Trophoblast cell (in vitro differentiated cells and primary cell): Measurements from ENCODE around the gene TAF8.

Experiments
- DNase-seq, 2 donors: peaks; one replicate each; pipeline ENCODE4 v3.0.0-alpha.2; 2016
- H2AFZ ChIP-seq: 2 replicates; pipeline ENCODE4 v1.6.1; 2013; ENCODE audit warnings: low read length, moderate library complexity, mild to moderate bottlenecking; ENCODE audit not compliant: insufficient read depth, poor library complexity
- H2AK5ac ChIP-seq: 2 replicates; pipeline ENCODE4 v1.6.1; 2013; ENCODE audit warnings: mild to moderate bottlenecking, low read length
- H2BK120ac ChIP-seq: 2 replicates; pipeline ENCODE4 v1.6.1; 2013; ENCODE audit warnings: low read length, mild to moderate bottlenecking, moderate library complexity; ENCODE audit not compliant: insufficient read depth, poor library complexity
- H2BK12ac ChIP-seq: 2 replicates; pipeline ENCODE4 v1.6.1; 2013; ENCODE audit warnings: mild to moderate bottlenecking, low read length, moderate library complexity
- H2BK5ac ChIP-seq: 2 replicates; pipeline ENCODE4 v1.6.1; 2013; ENCODE audit warnings: low read length, low read depth, moderate library complexity, mild to moderate bottlenecking; ENCODE audit not compliant: poor library complexity
- H3K14ac ChIP-seq: 2 replicates; pipeline ENCODE4 v1.6.1; 2013; ENCODE audit warnings: mild to moderate bottlenecking, low read length
- H3K18ac ChIP-seq: 2 replicates; pipeline ENCODE4 v1.6.1; 2013; ENCODE audit warnings: mild to moderate bottlenecking, low read length
- H3K23ac ChIP-seq: 2 replicates; pipeline ENCODE4 v1.6.1; 2013; ENCODE audit warnings: low read length
- H3K27ac ChIP-seq: 2 replicates; pipeline ENCODE4 v1.5.1; 2013; ENCODE audit warnings: low read depth, mild to moderate bottlenecking, inconsistent platforms, low read length, moderate library complexity
- H3K27me3 ChIP-seq: 2 replicates; pipeline ENCODE4 v1.6.1; 2013; ENCODE audit warnings: inconsistent platforms, mild to moderate bottlenecking, low read length, moderate library complexity; ENCODE audit not compliant: insufficient read depth
- H3K36me3 ChIP-seq, 2 experiments: 1 replicate in 1 of 2; 2 replicates in 1 of 2; pipeline ENCODE4 v1.6.1; 2013; ENCODE audit warnings: low read length in 2 of 2, mild to moderate bottlenecking in 2 of 2, moderate library complexity in 1 of 2; ENCODE audit not compliant: insufficient read depth in 2 of 2, control insufficient read depth in 1 of 2
- H3K4ac ChIP-seq: 2 replicates; pipeline ENCODE4 v1.6.1; 2013; ENCODE audit warnings: low read depth, mild to moderate bottlenecking, low read length, moderate library complexity
- H3K4me1 ChIP-seq, 2 experiments: 1 replicate in 1 of 2; 2 replicates in 1 of 2; pipeline ENCODE4 v1.6.1; 2013; ENCODE audit warnings: low read length in 2 of 2, mild to moderate bottlenecking in 2 of 2, moderate library complexity in 1 of 2; ENCODE audit not compliant: insufficient read depth in 2 of 2, control insufficient read depth in 1 of 2
- H3K4me2 ChIP-seq: 2 replicates; pipeline ENCODE4 v1.6.1; 2013; ENCODE audit warnings: inconsistent platforms, mild to moderate bottlenecking, low read length, moderate library complexity
- H3K4me3 ChIP-seq: 2 replicates; pipeline ENCODE4 v1.5.1; 2013; ENCODE audit warnings: mild to moderate bottlenecking, low read depth, low read length, inconsistent platforms
- H3K79me1 ChIP-seq: one replicate; pipeline ENCODE4 v1.6.1; 2013; ENCODE audit warnings: low read length
- H3K79me2 ChIP-seq: 2 replicates; pipeline ENCODE4 v1.6.1; 2013; ENCODE audit warnings: low read length, mild to moderate bottlenecking; ENCODE audit not compliant: control insufficient read depth, insufficient read depth, poor library complexity
- H3K9ac ChIP-seq: 2 replicates; pipeline ENCODE4 v1.6.1; 2013; ENCODE audit warnings: mild to moderate bottlenecking, low read length
- H3K9me3 ChIP-seq: 2 replicates; pipeline ENCODE4 v1.6.1; 2013; ENCODE audit warnings: low read depth, mild to moderate bottlenecking, control low read depth, inconsistent platforms, low read length; ENCODE audit not compliant: insufficient read depth
- H4K12ac ChIP-seq: 2 replicates; pipeline ENCODE4 v1.6.1; 2013; ENCODE audit warnings: low read depth, mild to moderate bottlenecking, low read length, moderate library complexity
- H4K8ac ChIP-seq: 2 replicates; pipeline ENCODE4 v1.6.1; 2013; ENCODE audit warnings: low read depth, mild to moderate bottlenecking, low read length, moderate library complexity
- H4K91ac ChIP-seq: one replicate; pipeline ENCODE4 v1.6.1; 2013; ENCODE audit warnings: low read depth, mild to moderate bottlenecking, low read length, moderate library complexity
- WGBS: extraction: QIAGEN DNeasy Blood & Tissue Kit; methylation state at CpG from one replicate; pipeline ENCODE4 v1.1.7; 2013; ENCODE audit warnings: missing lambda C conversion rate; ENCODE audit not compliant: insufficient read length, insufficient coverage; ENCODE audit errors: extremely low coverage; 5-methylcytosine and 5-hydroxymethylcytosine counted together

The TAF8 gene

DNA sequence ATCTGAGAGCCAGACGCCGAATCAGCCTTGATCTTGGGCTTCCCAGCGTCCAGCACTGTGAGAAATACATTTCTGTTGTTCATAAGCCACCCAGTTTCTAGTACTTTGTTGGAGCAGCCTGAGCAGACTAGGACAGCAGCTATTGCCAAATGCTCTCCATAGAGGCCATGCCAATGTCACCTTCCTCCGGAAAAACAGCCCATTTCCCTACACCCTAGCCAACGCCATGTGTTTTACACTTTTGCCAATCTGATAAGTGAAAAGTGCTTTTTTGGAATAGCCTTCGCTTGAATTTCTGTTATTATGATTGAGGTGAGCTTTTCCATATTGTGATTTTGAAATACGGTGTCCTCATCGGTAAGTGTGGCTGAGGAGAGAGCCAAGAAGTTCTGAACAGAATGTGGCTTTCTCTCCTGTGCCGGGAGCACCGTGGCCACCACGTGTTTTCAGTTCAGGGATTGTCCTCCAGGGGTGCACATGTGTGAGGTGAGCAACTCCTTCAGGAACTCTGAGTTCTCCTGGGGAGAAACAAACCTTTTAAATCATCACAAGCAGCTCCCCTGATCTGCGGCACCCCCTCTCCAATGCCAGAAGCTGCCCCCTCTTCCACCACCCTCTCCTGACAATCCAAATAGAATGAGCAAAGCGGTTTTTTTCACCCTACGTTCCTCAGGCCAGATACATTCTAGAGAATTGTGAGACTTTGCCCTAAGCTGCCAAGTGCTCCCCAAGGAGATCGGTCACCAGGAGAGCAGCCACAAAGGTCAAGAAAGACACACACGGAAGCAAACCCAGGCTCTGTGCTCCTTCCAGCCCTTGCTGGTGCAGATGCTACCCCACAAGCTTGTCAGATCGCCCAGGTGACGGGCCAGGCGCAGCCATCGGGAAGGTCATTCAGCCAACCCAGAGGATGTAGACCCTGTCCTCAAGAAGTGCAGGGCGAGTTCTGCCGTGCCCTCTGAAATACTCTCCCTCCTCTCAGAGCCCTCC lies 36.0 kb downstream of the TAF8 start:
- Histone ChIP-seq H3K27me3 (no peaks in the 10 kb centered on the region), H2AFZ (no peak overlapping the region)

DNA sequence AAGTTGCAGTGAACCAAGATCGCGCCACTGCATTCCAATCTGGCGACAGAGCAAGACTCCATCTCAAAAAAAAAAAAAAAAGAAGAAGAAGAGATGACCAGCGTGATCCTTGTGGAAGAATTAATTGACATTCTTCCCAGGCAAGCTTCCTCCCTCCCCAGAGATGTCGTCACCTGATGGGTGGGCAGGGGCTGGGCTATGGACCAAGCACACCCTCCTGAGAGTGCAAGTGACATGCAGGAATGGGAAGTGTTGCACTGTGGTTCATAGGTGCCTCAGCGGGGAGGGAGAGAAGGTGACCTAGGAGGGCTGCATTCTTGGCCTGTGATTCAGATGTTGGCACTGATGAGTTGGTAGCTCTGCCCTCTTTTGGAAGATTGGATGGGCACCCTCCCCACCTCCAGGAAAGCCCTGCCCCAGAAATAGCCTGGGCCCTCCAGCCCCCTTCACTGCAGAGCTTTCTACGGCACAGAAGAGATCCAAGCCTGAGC lies 37.8 kb downstream of the TAF8 start:
- H3K27ac ChIP-seq, result no peak overlapping the region
- H3K79me1 ChIP-seq, result no peaks in the 10 kb centered on the region
- H2AK5ac ChIP-seq, result no peak overlapping the region
- no peak overlapping the region for H2BK5ac ChIP-seq
- no peak overlapping the region for H3K4ac ChIP-seq
- no peaks in the 10 kb centered on the region for H3K27me3 ChIP-seq
- no peaks in the 10 kb centered on the region for H3K36me3 ChIP-seq
- H2BK120ac ChIP-seq, result no peak overlapping the region
- no peak overlapping the region for H3K14ac ChIP-seq
- no peak overlapping the region for H2BK12ac ChIP-seq
- DNase-seq, result no peak
- WGBS, result no CpG with 5 or more reads among the region's 7 CpGs
- H3K4me1 ChIP-seq, result peaks cover 2 to 4% of the 10 kb centered on the region in 2 experiments
- H3K4me2 ChIP-seq, result no peak overlapping the region
- H3K4me3 ChIP-seq, result no peak overlapping the region
- no peak overlapping the region for H4K91ac ChIP-seq
- H3K18ac ChIP-seq, result no peak overlapping the region
- no peak overlapping the region for H3K9ac ChIP-seq
- H4K8ac ChIP-seq, result no peak overlapping the region
- H3K9me3 ChIP-seq, result no peaks in the 10 kb centered on the region
- no peak overlapping the region for H3K23ac ChIP-seq
- H3K79me2 ChIP-seq, result no peaks in the 10 kb centered on the region
- H4K12ac ChIP-seq, result no peak overlapping the region
- H2AFZ ChIP-seq, result no peak overlapping the region

More for the DNA sequence above, 36.0 kb downstream of the TAF8 start:
- no peak overlapping the region for H2BK12ac ChIP-seq
- H3K23ac ChIP-seq, result no peak overlapping the region
- no peak overlapping the region for H4K12ac ChIP-seq
- no peaks in the 10 kb centered on the region for H3K36me3 ChIP-seq
- H3K4me2 ChIP-seq, result no peak overlapping the region
- no peak overlapping the region for H4K8ac ChIP-seq
- no peak overlapping the region for H3K14ac ChIP-seq
- no CpG with 5 or more reads among the region's 22 CpGs for WGBS
- no peak overlapping the region for H3K18ac ChIP-seq
- H3K4ac ChIP-seq, result no peak overlapping the region
- no peak overlapping the region for H2BK120ac ChIP-seq
- H3K27ac ChIP-seq, result no peak overlapping the region
- no peak overlapping the region for H4K91ac ChIP-seq
- no peaks in the 10 kb centered on the region for H3K79me2 ChIP-seq
- no peak for DNase-seq
- H3K79me1 ChIP-seq, result no peaks in the 10 kb centered on the region
- H3K9me3 ChIP-seq, result no peaks in the 10 kb centered on the region
- H2BK5ac ChIP-seq, result no peak overlapping the region
- H2AK5ac ChIP-seq, result no peak overlapping the region
- H3K4me3 ChIP-seq, result no peak overlapping the region
- peaks cover 2 to 4% of the 10 kb centered on the region in 2 experiments for H3K4me1 ChIP-seq
- no peak overlapping the region for H3K9ac ChIP-seq

DNA sequence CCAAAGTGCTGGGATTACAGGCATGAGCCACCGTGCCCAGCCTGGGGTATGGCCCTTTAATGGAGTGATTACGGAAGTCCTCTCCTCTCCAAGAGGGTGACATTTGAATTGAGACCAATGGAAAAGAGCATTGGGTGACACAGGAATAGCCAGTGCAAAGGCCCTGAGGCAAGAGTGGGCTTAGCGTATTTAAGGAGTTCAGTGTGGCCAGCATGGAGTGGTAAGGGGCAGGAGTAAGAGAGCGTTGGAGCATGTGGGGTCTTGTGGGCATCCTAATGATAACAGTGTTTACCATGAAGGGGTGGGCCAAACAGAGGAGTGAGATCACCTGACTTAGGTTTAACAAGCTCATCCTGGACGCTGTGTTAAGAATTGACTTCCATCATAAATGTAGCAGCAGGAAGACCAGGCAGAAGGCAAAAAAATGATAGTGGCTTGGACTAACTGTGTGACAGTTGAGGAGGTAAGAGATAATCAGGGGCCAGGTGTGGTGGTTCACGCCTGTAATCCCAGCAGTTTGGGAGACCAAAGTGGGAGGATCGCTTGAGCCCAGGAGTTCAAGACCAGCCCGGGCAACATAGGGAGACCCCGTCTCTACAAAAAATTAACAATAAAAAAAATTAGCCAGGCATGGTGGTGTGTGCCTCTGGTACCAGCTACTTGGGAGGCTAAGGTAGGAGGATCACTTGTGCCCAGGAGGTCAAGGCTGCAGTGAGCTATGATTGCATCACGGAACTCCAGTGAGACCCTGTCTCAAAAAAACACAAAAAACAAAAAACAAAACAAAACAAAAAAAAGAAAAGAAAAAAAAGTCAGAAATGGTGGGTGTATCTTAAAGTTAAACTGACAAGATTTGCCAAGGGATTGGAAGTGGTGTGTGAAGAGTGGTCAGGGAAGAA lies 40.7 kb downstream of the TAF8 start:
- peaks cover 2 to 4% of the 10 kb centered on the region in 2 experiments for H3K4me1 ChIP-seq
- no peak overlapping the region for H2BK5ac ChIP-seq
- no peaks in the 10 kb centered on the region for H3K27me3 ChIP-seq
- no peak overlapping the region for H3K4me3 ChIP-seq
- no peak overlapping the region for H2AFZ ChIP-seq
- no peak overlapping the region for H3K9ac ChIP-seq
- H3K18ac ChIP-seq, result no peak overlapping the region
- H2BK120ac ChIP-seq, result no peak overlapping the region
- no peak for DNase-seq
- H3K4me2 ChIP-seq, result no peak overlapping the region
- no peaks in the 10 kb centered on the region for H3K79me2 ChIP-seq
- no CpG with 5 or more reads among the region's 10 CpGs for WGBS
- H3K4ac ChIP-seq, result no peak overlapping the region
- no peak overlapping the region for H3K14ac ChIP-seq
- no peaks in the 10 kb centered on the region for H3K79me1 ChIP-seq
- no peak overlapping the region for H4K8ac ChIP-seq
- H2AK5ac ChIP-seq, result no peak overlapping the region
- H2BK12ac ChIP-seq, result no peak overlapping the region
- H4K91ac ChIP-seq, result no peak overlapping the region
- H3K27ac ChIP-seq, result no peak overlapping the region
- no peak overlapping the region for H4K12ac ChIP-seq
- H3K23ac ChIP-seq, result no peak overlapping the region
- no peaks in the 10 kb centered on the region for H3K9me3 ChIP-seq
- no peaks in the 10 kb centered on the region for H3K36me3 ChIP-seq

DNA sequence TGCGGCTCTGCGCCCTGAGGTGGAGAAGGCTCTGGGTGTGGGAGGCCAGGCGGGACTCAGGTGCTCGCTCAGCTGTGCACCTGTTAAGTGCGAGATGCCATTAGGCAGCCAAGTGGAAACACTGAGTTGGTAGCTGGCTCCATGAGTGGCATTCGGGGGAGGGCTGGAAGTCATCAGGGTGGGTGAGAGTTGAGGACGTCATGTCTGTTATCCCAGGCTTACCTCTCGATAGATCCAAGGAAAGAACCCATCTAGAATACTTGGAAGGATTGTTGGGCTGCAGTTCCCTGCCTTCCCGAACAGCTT lies 41.3 kb downstream of the TAF8 start:
- peaks cover 2 to 4% of the 10 kb centered on the region in 2 experiments for H3K4me1 ChIP-seq
- H3K23ac ChIP-seq, result no peak overlapping the region
- no peaks in the 10 kb centered on the region for H3K9me3 ChIP-seq
- no peak for DNase-seq
- H2AK5ac ChIP-seq, result no peak overlapping the region
- no peak overlapping the region for H3K9ac ChIP-seq
- no peak overlapping the region for H4K8ac ChIP-seq
- no peaks in the 10 kb centered on the region for H3K27me3 ChIP-seq
- no peak overlapping the region for H2BK120ac ChIP-seq
- no peak overlapping the region for H3K4ac ChIP-seq
- no peaks in the 10 kb centered on the region for H3K36me3 ChIP-seq
- no peak overlapping the region for H3K27ac ChIP-seq
- no peaks in the 10 kb centered on the region for H3K79me2 ChIP-seq
- no peak overlapping the region for H3K14ac ChIP-seq
- no peak overlapping the region for H3K4me3 ChIP-seq
- no peak overlapping the region for H2AFZ ChIP-seq
- no peak overlapping the region for H4K91ac ChIP-seq
- no peak overlapping the region for H3K4me2 ChIP-seq
- H3K79me1 ChIP-seq, result no peaks in the 10 kb centered on the region
- no CpG with 5 or more reads among the region's 9 CpGs for WGBS
- no peak overlapping the region for H3K18ac ChIP-seq
- H4K12ac ChIP-seq, result no peak overlapping the region
- no peak overlapping the region for H2BK12ac ChIP-seq
- no peak overlapping the region for H2BK5ac ChIP-seq
